GM19324 (cell line): ENCODE measurements around the gene SLC22A16.
"Not testable (repeated sequence)": the region's sequence is repeated elsewhere in the genome, so short reads cannot be mapped to it uniquely, and the experiment has no call there.

ENCODE experiments used
- ATAC-seq: cut with Tn5 transposase; IDR thresholded peaks from one replicate; pipeline ENCODE4 v1.9.1; 2021; ENCODE audit warnings: mild to moderate bottlenecking, moderate library complexity; ENCODE audit not compliant: unreplicated experiment, low FRiP score

Gene SLC22A16, protein sequence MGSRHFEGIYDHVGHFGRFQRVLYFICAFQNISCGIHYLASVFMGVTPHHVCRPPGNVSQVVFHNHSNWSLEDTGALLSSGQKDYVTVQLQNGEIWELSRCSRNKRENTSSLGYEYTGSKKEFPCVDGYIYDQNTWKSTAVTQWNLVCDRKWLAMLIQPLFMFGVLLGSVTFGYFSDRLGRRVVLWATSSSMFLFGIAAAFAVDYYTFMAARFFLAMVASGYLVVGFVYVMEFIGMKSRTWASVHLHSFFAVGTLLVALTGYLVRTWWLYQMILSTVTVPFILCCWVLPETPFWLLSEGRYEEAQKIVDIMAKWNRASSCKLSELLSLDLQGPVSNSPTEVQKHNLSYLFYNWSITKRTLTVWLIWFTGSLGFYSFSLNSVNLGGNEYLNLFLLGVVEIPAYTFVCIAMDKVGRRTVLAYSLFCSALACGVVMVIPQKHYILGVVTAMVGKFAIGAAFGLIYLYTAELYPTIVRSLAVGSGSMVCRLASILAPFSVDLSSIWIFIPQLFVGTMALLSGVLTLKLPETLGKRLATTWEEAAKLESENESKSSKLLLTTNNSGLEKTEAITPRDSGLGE

DNA sequence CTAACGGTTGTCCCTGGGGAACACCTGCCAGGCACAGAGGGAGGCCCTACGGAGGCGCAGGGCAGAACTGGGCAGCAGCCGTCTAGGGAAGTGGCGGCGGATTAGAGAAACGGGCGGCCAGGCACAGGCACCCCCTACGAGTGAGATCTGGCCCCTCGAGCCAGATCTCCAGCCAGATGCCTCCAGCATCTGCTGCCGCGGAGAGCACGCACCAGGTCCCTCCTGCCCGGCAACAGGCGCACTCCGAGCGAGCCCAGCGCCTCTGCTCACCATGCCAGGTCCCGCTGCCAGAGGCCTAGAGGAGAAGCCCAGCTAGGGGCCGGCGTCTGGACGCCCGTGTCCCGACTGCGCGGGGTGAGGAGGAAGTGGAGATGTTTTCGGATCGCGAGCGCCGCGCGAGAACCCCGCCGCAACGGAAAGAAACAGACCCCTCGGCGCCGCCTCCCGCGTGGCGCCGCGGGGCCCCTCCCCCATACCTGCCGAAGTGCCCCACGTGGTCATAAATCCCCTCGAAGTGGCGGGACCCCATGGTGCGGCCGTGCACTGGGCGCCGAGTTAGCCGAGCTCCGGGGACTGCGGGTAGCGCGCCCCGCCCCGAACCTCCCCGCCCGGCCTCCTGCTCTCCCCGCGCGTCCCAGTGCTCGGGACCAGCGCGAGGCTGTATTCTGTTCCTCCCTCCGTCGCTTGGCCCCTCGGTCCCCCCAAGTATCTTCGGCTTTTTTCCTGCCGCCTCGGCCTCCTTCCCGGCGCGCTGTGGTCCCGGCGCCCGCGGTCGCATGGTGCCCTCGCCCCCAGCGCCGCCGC is at the start of gene SLC22A16:
SLC22A16 (minus strand) TSS at position 568 of the 804 bp plus-strand sequence; CDS start at position 529, 39 bp downstream.
- ATAC-seq, result no peak

DNA sequence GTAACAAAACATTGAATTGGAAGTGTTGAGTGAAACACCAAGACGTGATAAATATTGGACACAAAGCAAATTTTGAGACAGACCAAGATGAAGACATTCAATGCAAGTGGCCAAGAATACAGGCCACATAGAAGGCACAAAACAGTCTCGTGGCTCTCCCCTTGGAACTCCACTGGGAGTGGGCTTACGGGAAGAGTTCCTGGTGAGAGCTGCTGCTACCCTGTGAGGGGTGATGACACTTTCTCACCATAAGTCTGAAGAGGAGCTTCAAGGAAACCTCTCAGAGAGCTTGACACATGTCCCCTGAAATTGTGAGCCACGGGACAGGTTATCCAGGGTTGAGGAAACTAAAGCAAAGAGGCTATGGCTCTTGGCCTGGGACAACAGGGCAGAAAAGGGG is 48.6 kb upstream of the SLC22A16 start:
- ATAC-seq, result no peak

DNA sequence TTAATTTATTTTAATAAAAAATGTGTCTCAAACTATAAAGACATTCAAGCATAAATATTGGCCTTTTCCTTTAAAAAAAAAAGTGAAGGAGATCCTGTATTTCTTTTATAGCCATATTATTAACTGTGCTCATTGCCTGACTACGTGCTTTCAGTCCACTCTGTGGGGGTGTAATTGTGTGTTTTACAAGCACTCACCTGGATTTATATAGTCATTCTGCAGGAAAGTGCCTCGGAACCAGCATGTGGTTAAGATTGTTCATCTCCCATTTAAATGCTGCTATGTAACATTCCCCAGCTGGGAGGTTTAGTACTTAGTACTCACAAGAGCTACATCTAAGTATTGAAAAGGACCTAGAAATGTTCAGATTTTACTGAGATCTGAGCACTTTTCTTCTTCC is 47.9 kb upstream of the SLC22A16 start:
- no peak for ATAC-seq

DNA sequence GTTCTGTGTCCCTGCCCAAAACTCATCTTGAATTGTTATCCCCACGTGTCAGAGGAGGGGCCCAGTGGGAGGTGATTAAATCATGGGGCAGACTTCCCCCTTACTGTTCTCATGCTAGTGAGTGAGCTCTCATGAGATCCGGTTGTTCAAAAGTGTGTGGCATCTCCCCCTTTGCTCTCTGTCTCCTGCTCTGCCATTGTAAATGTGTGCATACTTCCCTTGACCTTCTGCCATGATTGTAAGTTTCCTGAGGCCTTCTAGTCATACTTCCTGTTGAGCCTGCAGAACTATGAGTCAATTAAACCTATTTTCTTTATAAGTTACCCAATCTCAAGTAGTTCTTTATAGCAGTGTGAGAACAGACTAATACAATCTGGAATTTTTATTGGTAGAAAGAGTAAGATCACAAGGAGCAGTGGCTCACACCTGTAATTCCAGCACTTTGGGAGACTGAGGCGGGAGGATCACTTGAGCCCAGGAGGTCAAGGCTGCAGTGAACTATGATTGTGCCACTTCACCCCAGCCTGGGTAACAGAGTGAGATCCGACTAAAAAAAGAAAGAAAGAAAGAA is 47.1 kb upstream of the SLC22A16 start:
- ATAC-seq, result no peak

- no peak for ATAC-seq
Observed at GRCh38 chr6:110522427-110522826, 46.0 kb upstream of the SLC22A16 start.

DNA sequence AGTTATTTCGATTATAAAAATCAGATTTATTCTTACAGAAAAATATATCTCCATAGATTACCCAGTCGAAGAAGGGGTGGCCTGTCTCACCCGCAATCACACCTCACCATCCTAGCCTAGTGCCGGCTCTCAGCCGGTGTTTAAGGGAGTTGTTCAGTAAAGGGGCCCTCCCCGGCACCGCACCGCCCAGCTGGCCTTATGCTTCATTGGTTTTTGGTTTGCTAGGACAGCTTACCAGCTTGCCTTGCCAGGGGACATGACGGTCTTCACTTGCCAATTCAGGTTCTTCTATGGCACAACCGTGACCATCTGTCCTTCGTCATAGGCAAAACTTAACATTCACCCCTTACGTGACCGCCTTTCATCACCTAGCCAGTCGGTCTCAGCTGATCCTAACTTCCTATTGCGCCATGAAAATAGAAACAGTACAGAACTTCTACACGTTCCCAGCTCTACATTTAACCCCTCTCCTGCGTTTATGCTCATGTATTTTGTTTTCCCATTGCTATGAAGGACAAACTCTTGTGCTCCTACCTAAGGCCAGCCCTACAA is 44.7 kb upstream of the SLC22A16 start:
- no peak for ATAC-seq

DNA sequence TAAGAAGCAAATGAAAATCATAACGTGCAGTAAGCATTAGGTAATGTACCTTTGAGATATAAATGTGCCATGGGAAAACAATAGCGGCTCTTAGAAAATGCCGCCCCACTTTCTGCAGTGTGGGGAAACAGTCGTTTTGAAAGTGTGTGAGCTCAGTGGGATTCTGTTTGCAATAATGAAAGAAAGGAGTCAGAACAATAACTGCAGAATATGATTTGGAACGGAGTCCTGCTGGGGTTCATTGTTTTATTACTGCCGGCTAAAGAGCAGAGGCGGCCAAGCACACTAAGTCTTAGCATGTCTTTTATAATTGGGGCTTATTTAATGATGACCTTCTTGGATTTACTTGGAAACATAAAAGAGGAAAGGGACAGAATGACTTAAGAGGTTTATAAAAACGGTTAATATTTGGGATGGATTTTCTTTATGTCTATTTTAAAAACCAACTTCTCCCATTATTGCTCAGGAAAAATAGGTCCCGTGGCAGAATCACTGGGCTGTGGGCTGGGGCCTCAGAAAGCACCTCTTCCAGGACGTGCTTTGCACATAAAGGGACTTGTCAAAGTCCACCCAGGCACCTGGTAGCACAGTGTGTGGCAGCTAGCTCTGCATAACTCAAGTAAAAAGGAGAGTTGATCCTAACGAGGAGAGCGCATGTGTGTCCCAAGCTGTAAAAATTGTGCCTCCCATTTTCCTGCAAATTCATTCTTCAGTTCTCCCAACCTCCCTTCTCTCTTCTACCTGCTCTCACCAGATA is 44.0 kb upstream of the SLC22A16 start:
- ATAC-seq, result no peak

DNA sequence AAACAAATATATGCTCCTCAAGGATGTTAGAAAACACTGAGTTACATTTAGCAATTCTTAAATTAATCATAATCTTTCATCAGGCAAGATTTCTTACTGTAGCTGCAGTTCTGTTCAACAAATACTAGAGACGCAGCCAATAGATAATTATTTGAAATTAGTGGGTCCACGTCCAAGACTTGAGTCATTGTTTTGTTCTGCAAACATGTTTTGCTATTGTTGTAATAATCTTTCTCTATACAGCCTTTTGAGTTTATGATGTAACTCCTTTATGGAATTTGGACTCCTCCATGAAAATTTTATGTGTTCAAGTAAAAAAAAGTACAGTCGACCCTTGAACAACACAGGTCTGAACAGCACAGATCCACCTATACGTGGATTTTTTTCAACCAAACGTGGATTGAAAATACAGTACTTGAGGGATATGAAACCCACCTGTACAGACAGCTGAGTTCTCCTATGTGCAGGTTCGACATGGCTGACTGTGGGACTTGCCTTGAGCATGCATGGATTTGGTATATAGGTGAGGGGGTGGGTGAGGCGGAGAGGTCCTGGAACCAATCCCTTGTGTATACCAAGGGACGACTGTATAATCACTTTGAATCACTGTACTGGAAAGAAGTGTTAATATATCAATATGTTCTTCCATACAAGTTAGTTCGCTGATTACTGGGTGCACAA is 41.3 kb upstream of the SLC22A16 start:
- no peak for ATAC-seq

GRCh38 chr6:110517034-110517433 is 40.6 kb upstream of the SLC22A16 start:
- ATAC-seq, result no peak

DNA sequence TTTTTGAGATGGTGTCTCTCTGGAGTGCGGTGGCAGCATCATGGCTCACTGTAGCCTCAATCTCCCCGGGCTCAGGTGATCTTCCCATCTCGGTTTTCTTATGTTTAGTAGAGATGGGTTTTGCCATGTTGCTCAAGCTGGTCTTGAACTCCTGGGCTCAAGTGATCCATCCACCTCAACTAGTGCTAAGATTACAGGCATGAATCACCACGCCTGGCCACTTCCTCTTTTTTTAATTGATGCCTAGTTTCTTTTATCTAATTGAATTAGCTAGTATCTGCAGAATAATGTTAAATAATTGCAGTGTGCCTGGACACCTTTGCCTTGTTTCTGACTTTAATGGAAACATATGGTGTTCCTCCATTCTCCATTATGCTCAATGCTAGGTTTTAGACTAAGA is 38.4 kb upstream of the SLC22A16 start:
- no peak for ATAC-seq

DNA sequence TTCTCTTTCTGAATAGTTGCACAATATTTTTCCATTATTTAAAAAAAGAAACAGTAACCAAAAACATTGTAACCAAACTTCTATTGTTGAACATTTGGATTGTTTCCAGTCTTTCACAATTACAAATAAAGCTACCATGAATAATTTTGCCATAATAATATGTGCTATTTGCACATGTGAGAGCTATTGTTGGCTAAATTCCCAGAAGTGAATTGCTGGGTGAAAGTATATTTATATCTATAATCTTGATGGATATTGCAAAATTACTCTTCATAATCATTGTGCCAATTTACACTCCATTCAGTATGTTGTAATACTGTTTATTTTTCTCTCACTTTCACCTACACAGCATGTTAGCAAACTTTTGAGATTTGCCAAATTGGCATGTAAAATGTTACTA is 36.6 kb upstream of the SLC22A16 start:
- no peak for ATAC-seq

GRCh38 chr6:110512549-110512948 is 36.1 kb upstream of the SLC22A16 start:
- not testable (repeated sequence) for ATAC-seq

- ATAC-seq, result no peak
Observed at GRCh38 chr6:110511401-110511800, 35.0 kb upstream of the SLC22A16 start.

GRCh38 chr6:110509617-110510241 is 33.3 kb upstream of the SLC22A16 start:
- no peak for ATAC-seq

DNA sequence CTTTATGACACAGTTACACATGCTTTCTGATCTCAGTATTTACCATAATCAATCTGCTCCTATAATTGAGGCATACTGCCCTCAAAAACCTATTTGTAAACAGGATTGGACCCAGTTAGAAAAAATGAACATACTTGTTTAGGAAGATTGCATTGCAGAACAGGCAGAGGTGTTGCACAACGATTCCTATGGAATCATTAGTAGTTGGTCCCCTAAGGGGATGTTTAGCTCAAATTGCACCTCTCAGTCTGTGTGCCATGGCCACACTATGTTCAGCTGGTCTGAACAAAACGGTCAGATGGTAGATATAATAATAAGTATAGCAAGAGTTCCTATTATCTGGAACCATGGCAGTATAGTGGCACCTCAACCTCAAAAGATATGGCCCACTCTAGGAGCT is 28.5 kb upstream of the SLC22A16 start:
- ATAC-seq, result not testable (repeated sequence)

- ATAC-seq, result no peak
Observed at GRCh38 chr6:110495949-110496348, 19.5 kb upstream of the SLC22A16 start.

- no peak for ATAC-seq
Observed at GRCh38 chr6:110493253-110493800, 16.9 kb upstream of the SLC22A16 start.

GRCh38 chr6:110492584-110492983 is 16.2 kb upstream of the SLC22A16 start:
- no peak for ATAC-seq
